HepG2 (cell line): Measurements from ENCODE around the gene SP5.

Source experiments
- ARID5B ChIP-seq: IDR thresholded peaks from 2 replicates; pipeline ENCODE4 v1.4.0; 2020; ENCODE audit warnings: mild to moderate bottlenecking, missing genetic modification reagents
- ARNTL ChIP-seq: sonication (generic); formaldehyde crosslinking; IDR thresholded peaks from 2 replicates; pipeline ENCODE4 v1.4.0; 2020; ENCODE audit warnings: mild to moderate bottlenecking, missing genetic modification reagents
- ATF4 ChIP-seq, 2 experiments: fragments of 450-650 bp in 1 of 2; sonication (generic) in 1 of 2; formaldehyde crosslinking; IDR thresholded peaks; 2 replicates each; pipeline versions ENCODE4 v1.5.0 to v1.8.0; 2020 to 2022; ENCODE audit warnings: mild to moderate bottlenecking in 1 of 2, missing genetic modification reagents in 1 of 2
- CTCF ChIP-seq: sonication (generic); formaldehyde crosslinking; IDR thresholded peaks from 2 replicates; pipeline ENCODE4 v1.5.0; 2020; ENCODE audit warnings: mild to moderate bottlenecking, missing genetic modification reagents, moderate library complexity
- FOSL1 ChIP-seq: sonication (generic); formaldehyde crosslinking; IDR thresholded peaks from 2 replicates; pipeline ENCODE4 v1.9.0; 2021; ENCODE audit warnings: missing genetic modification reagents, borderline replicate concordance
- FOXK1 ChIP-seq: sonication (generic); formaldehyde crosslinking; IDR thresholded peaks from 2 replicates; pipeline ENCODE4 v1.4.0; 2020; ENCODE audit warnings: low read depth, missing genetic modification reagents, borderline replicate concordance
- JUNB ChIP-seq: sonication (generic); formaldehyde crosslinking; IDR thresholded peaks from 2 replicates; pipeline ENCODE4 v1.8.0; 2022; ENCODE audit warnings: missing genetic modification reagents, mild to moderate bottlenecking, borderline replicate concordance
- NFIC ChIP-seq: IDR thresholded peaks from 2 replicates; pipeline ENCODE4 v1.6.1; 2012; ENCODE audit warnings: mild to moderate bottlenecking, low read length, inconsistent platforms
- NPAS2 ChIP-seq: sonication (generic); formaldehyde crosslinking; IDR thresholded peaks from 2 replicates; pipeline ENCODE4 v1.8.0; 2022; ENCODE audit warnings: mild to moderate bottlenecking, missing genetic modification reagents, borderline replicate concordance
- TBP ChIP-seq: sonication (generic); formaldehyde crosslinking; IDR thresholded peaks from 2 replicates; pipeline ENCODE4 v1.5.0; 2020; ENCODE audit warnings: missing genetic modification reagents
- ZNF274 ChIP-seq: sonication (generic); formaldehyde crosslinking; IDR thresholded peaks from 2 replicates; pipeline ENCODE4 v1.5.1; 2020; ENCODE audit warnings: mild to moderate bottlenecking, missing genetic modification reagents
- ZNF792 ChIP-seq: IDR thresholded peaks from 2 replicates; pipeline ENCODE4 v1.6.1; 2016

- TF ChIP-seq ARID5B (CRISPR knock-in tag) (no peak), NPAS2 (CRISPR knock-in tag) (no peak), ZNF274 (CRISPR knock-in tag) (no peak; the same call in 1 of the 2 replicates), TBP (CRISPR knock-in tag) (no peak), FOXK1 (CRISPR knock-in tag) (no peak), ATF4 (CRISPR knock-in tag; IDR thresholded peaks at IDR 0.05) (no peak; a peak in 1 of 4 replicates), FOSL1 (CRISPR knock-in tag) (no peak), ARNTL (CRISPR knock-in tag) (no peak), NFIC (peak; percentile 43; the same call in 1 of the 2 replicates), JUNB (CRISPR knock-in tag) (no peak), ZNF792 (CRISPR knock-in tag) (no peak), CTCF (CRISPR knock-in tag) (no peak)
Observed at GRCh38 chr2:170711196-170711773, 3.9 kb upstream of the SP5 start.
